Fibroblast of skin of left quadriceps (primary cell): ENCODE measurements around the gene LCMT2.

Experiments used
- DNase-seq, 2 experiments: peaks; one replicate each; pipeline ENCODE4 v3.0.0-alpha.2; 2013; ENCODE audit warnings: low read depth in 2 of 2

The LCMT2 gene, protein sequence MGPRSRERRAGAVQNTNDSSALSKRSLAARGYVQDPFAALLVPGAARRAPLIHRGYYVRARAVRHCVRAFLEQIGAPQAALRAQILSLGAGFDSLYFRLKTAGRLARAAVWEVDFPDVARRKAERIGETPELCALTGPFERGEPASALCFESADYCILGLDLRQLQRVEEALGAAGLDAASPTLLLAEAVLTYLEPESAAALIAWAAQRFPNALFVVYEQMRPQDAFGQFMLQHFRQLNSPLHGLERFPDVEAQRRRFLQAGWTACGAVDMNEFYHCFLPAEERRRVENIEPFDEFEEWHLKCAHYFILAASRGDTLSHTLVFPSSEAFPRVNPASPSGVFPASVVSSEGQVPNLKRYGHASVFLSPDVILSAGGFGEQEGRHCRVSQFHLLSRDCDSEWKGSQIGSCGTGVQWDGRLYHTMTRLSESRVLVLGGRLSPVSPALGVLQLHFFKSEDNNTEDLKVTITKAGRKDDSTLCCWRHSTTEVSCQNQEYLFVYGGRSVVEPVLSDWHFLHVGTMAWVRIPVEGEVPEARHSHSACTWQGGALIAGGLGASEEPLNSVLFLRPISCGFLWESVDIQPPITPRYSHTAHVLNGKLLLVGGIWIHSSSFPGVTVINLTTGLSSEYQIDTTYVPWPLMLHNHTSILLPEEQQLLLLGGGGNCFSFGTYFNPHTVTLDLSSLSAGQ

GRCh38 chr15:43329960-43330779, at the start of gene LCMT2:
LCMT2 (minus strand) TSS chr15:43330573; CDS start chr15:43330489, 84 bp downstream.
- DNase-seq, result peak; percentile 86 to 88

DNA sequence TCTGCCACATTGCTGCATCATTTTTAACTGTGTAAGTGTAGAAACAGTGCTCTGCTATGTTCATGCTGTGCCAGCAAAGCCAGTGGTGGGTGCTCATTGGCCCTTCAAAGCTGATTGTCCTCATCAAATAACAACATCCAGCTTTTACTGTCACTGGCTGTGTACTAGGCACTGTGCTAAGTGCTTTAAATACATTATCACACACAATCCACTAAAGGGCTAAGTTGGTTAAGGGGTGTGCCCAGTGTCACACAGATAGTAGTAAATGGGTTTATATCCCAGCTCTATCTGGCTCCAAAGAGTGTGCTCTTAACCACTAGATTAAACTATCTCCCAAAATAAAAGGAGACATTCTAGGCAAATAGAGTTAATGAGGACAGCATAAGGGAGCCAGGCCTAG, 48.2 kb upstream of the LCMT2 start:
- no peak for DNase-seq

- DNase-seq, result no peak
Observed at GRCh38 chr15:43376017-43376705, 45.8 kb upstream of the LCMT2 start.

DNA sequence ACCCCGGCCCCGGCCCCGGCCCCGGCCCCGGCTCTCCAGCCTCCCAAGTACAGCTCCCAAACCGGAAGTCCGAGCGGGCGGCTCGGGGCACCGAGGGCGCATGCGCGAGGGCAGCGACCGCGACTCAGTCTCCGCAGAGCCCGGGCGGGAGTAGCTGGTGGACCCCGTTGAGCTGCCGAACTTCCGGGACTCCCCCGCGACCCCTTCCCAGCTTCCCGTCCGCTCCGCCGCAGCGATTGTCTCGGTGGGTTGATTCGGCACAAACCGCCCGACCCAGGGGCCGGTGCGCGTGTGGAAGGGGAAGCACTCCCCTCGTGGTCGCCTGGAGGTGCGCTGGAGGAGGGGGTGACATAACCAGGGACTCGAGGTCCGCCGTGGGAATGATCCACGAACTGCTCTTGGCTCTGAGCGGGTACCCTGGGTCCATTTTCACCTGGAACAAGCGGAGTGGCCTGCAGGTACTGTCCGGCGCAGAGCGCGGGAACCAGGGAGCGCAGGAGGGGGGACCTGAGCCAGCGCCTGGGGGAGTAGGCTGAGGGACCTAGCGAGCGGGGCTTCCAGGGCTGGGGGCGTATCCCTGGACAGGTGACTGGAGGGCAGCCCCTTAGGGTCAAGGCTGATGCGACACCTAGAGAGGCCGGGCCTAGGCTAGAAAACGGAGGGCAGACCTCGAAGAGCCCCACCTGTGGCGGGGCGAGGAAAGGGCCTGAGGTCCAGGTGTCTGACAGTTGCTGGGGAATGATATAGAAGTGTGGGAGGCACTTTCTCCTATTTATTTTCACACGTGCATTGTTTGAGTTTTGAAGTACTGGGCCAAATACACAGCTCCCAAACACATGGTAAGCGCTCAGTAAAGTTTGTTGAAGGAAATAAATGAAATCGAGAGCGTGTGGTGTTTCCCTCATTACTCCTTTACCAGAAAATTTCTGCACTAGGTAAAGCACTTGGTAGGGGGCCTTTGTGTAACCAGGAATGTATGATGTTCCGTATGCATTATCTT, 40.9 kb upstream of the LCMT2 start, which contains the start of the genes TUBGCP4 and ZSCAN29:
TUBGCP4 (plus strand) TSS at position 127 of the 1,000 bp plus-strand sequence; CDS start at position 381, 254 bp downstream.
ZSCAN29 (minus strand) TSS at position 69 of the 1,000 bp plus-strand sequence. CDS start 1,130 bp downstream, outside the sequence.
- peak; percentile 46 to 52 for DNase-seq

DNA sequence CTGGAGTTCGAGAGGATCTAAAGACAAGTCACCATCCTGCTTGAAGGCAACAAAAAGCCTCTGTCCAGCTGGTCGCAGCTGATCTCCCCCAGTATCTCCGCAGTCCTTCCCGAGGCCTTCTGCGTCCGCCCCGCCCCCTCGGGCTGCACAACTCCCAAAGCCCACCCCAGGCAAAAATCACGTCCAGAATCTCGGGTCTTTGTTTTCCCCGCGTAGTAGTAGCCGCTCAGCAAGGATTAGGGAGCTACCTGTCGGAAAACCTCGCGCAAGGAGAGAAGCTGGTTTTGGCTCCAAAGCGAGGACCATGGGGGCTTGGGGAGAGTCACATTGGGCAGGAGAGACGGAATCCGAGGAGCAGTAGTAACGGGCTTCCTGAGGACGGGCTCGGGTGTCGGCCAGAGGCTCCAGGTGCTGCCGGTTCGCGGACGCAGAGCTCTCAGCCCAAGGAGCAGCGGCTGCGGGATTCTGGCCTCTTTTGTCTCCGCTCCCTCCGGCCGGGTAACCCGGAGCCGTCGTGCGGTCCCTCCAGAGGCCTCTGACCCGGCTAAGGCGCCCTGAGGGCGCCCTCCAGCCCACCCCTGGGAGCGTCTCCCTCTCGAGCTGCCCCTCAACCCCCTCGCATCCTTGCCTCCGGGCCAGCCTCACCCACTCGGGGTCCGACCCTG, 40.1 kb upstream of the LCMT2 start:
- no peak for DNase-seq

- no peak for DNase-seq
Observed at GRCh38 chr15:43361313-43361903, 31.0 kb upstream of the LCMT2 start.

GRCh38 chr15:43360821-43361220, 30.4 kb upstream of the LCMT2 start:
- no peak for DNase-seq

DNA sequence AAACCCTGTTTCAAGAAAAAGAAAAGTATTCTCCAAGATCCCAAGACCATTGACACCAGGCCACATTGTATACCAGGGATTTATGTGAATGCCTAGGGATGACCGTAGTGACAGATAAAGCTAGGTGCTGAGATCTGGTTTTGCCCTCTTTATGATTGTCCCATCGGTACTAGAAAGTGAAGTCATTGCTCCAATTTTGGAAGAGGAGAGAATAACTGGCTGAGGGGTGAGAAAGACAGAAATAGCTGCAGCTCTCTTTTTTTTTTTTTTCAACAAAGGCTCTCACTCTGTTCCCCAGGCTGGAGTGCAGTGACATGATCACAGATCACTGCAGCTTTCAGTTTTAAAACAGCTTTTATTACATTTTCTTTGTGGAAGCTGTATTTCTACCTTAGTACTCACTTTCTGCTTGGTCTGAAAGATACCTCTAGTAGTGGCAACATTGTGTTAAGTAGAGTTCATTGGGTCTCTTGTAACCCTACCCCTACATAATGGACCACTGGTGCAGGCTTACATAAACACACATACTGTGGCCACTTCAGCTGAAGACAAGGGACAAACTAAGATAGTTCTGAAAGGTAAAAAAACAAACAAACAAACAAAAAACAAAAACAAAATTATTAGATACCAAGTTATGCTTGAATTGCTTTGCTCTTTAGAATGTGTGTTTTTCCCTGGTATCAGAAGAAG, 22.5 kb upstream of the LCMT2 start:
- DNase-seq, result no peak

DNA sequence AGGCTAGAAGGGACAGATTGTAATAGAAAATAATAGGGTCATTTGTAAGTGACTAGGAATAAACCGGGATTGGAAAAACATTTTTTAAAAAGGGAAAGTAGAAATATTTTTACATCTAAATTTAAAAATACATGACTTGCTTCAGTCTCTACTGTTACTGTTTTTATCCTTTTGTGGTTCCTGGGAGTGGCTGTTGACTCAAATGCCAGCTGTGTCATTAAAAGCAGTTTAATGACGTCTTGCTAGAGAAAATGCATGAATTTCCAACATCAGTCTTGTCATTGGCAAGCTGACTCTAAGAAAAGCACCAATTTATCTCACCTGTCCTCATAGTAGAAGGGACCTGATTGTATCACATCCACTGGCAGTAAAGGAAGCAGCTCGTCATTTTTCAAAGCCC, 16.7 kb upstream of the LCMT2 start:
- DNase-seq, result no peak

DNA sequence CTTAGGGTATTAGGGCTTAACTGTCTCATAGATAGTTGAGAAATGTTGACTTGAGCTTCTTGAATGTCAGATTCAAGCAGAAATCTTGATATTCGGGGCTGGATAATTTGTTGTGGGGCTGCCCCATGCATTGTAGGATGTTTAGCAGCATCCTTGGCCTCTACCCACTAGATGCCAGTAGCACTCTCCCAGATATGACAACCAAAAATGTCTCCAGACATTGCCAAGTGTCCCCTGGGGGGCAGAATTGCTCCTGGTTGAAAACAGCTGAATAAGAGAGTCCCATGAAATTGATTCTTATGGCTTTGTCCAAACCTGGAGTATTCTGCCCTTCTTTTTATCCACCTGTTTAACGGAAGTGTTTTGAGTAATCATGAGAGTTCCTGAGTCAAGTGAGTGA, 15.9 kb upstream of the LCMT2 start:
- no peak for DNase-seq

DNA sequence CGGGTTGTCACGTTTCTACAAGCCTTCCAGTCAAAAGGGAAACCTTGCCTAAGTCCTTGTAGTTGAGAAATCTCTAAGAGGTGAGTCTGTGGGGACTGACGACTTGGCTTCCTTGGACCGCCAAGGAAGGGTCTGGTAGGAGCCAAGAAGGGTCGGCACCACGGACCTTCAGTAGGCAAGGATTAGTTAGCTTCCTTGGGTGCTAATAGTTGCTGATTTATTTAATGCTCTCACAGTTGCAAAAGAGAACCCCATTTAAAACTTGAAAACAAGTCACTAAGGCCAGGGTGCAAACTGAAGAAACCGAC, 361 bp upstream of the LCMT2 start:
- DNase-seq, result no peak

DNA sequence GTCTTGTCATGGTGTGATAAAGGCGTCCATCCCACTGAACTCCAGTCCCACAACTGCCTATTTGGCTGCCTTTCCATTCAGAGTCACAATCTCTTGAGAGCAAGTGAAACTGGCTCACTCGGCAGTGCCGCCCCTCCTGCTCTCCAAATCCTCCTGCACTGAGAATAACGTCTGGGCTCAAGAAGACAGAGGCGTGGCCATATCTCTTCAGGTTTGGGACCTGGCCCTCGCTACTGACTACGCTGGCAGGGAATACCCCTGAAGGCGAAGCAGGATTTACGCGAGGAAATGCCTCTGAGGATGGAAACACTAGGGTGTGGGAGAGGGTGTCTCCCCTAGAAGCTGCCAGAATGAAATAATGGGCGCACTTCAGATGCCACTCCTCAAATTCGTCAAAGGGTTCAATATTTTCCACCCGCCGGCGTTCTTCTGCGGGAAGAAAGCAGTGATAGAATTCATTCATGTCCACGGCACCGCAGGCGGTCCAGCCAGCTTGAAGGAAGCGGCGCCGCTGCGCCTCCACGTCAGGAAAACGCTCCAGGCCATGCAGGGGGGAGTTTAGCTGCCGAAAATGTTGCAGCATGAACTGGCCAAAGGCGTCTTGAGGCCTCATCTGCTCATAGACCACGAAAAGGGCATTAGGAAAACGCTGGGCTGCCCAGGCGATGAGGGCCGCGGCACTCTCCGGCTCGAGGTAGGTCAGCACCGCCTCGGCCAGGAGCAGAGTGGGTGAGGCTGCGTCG, 985 bp downstream of the LCMT2 start:
- no peak for DNase-seq

DNA sequence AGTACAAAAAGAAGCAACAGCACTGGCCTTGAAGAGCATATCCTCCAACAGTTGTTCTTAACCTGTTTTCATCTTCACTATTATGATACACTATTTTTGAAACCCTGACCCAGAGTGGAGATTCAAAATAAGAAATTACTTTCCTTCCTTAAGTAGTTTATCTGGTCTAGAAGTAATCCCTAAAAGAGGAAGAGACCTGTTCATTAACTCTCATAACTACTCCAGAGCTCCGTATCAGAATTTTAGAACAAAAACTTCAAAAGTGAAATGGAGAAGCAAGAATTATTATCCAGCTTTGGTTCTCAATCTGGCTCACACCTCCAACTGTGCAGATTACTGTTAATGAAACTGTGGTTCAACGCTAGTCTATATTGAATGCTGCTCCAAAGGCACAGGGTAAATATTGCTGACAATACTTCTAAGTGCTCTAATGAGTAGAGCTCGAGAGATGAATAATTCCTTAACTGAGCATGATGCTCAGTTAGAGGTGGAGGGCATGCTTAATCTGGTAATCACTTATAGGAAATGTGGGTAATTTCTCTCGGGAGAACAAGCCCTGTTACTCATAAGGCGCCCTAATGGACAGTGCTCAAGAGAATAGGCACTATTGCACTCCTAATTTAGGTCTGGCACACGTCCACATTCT, 5.2 kb downstream of the LCMT2 start:
- no peak for DNase-seq

GRCh38 chr15:43318990-43319771, 11.2 kb downstream of the LCMT2 start:
- no peak for DNase-seq

GRCh38 chr15:43317566-43318184, 12.7 kb downstream of the LCMT2 start:
- no peak for DNase-seq

GRCh38 chr15:43316971-43317346, 13.4 kb downstream of the LCMT2 start:
- DNase-seq, result no peak
